ENCODE data around the gene CDC42BPA. TPM values are rescaled to one million over a fixed set of nuclear protein-coding genes. Genes with fewer than 3 reads are reported as not detected.

CDC42BPA gene
- total and polyA plus RNA-seq, 2 of the 13 experiments (the other 11 are each of a cell fraction or from before 2014, with no cell fraction given), result 6.5 to 16.0 TPM

- 28% methylated on average over 21 of the region's 22 CpGs for WGBS (ENCODE audit: low lambda C conversion rate)
- Histone ChIP-seq H3K9ac (ENCODE audit: insufficient read depth, low read depth, low read length) (peak overlapping the region; percentile 61), H3K27me3 (ENCODE audit: control insufficient read depth in 1 of 2, insufficient read depth in 2 of 2, low read length in 2 of 2) (no peaks in the 10 kb centered on the region), H3K27ac (ENCODE audit: extremely low read length, insufficient read depth, low read length) (peak overlapping the region; percentile 74), H2AFZ (ENCODE audit: low read length) (no peak overlapping the region), H3K4me1 (ENCODE audit: insufficient read depth, low read length) (peaks cover 59% of the 10 kb centered on the region), H3K36me3 (replicated peaks in 1 of 2; ENCODE audit: control insufficient read depth in 1 of 2, insufficient read depth in 2 of 2, low read length in 2 of 2) (no peaks in the 10 kb centered on the region), H3K79me2 (ENCODE audit: insufficient read depth, low read length) (no peaks in the 10 kb centered on the region), H3K4me2 (ENCODE audit: low read depth, low read length) (peak overlapping the region; percentile 64), H3K9me3 (ENCODE audit: low read length) (no peaks in the 10 kb centered on the region), H4K20me1 (ENCODE audit: insufficient read depth, low read length) (no peaks in the 10 kb centered on the region), H3K4me3 (replicated peaks in 1 of 3; ENCODE audit: insufficient read depth in 1 of 3, low read depth in 2 of 3, low read length in 3 of 3) (peak overlapping the region; percentile 3 to 47 (median 18); a peak in 3 of 6 replicates)
- intact Hi-C loops (cut with micrococcal nuclease; ENCODE audit: unreplicated experiment), result loop anchor here (5.0 kb wide), 1 partner anchor 47 kb away; no protein-coding TSS in a partner anchor
- in situ Hi-C loops (cut with HindIII; ENCODE audit: extremely low pct_ligation_motif_present, low pct_unique_long_range_greater_than_20kb), result no loop called here
- ChIA-PET POLR2A (interaction anchor here (1.1 to 2.4 kb wide), 5 partner anchors 9 to 94 kb away, joined by 3 to 16 read pairs (median 6); partner anchors contain the start of gene COQ8A), CTCF (ENCODE audit: low intra/inter-chr PET ratio, low total read pairs) (no interaction called here)
- BruUV-seq (replicated peaks), result no TSS peak
- FAIRE-seq (peak; percentile 77), ATAC-seq (peak; percentile 91), DNase-seq (ENCODE audit: low spot score) (peak; percentile 73)
- TF ChIP-seq ZSCAN20 (CRISPR knock-in tag; IDR thresholded peaks at IDR 0.05; ENCODE audit: borderline replicate concordance) (no peak), HNF1B (CRISPR knock-in tag; IDR thresholded peaks at IDR 0.05) (peak; percentile 65; the same call in 1 of the 2 replicates), HNRNPK (IDR thresholded peaks at IDR 0.05; ENCODE audit: low read depth, low read length, poor library complexity, severe bottlenecking) (no peak), FOXP4 (CRISPR knock-in tag; IDR thresholded peaks at IDR 0.05) (peak; percentile 16; the same call in 1 of the 2 replicates), POLR2G (IDR thresholded peaks at IDR 0.05; ENCODE audit: low read depth, low read length) (peak; percentile 68), ZNF639 (CRISPR knock-in tag; conservative IDR thresholded peaks at IDR 0.05) (no peak), HDAC1 (CRISPR knock-in tag; IDR thresholded peaks at IDR 0.05) (peak; percentile 47; the same call in 1 of the 2 replicates), PHF8 (CRISPR knock-in tag; IDR thresholded peaks at IDR 0.05) (peak; percentile 68; the same call in 1 of the 2 replicates), HBP1 (CRISPR knock-in tag; IDR thresholded peaks at IDR 0.05; ENCODE audit: low read depth) (no peak), ZNF883 (CRISPR knock-in tag; IDR thresholded peaks at IDR 0.05; ENCODE audit: not compliant biosample characterization) (peak; percentile 22), FUBP1 (CRISPR knock-in tag; IDR thresholded peaks at IDR 0.05; ENCODE audit: borderline replicate concordance) (no peak), HOXD1 (CRISPR knock-in tag; IDR thresholded peaks at IDR 0.05) (no peak), PLRG1 (conservative IDR thresholded peaks at IDR 0.05) (no peak), TAF1 (CRISPR knock-in tag; IDR thresholded peaks at IDR 0.05) (0 out of 2 replicates have a peak, but pooled peaks have one; percentile 35), RXRA (CRISPR knock-in tag; IDR thresholded peaks at IDR 0.05) (no peak)
Measured at GRCh38 chr1:226993814-226994585, 324.3 kb downstream of the CDC42BPA start.
